HG02588 (cell line): Measurements from ENCODE around the gene KLF13.

Experiments
- ATAC-seq: cut with Tn5 transposase; IDR thresholded peaks from one replicate; pipeline ENCODE4 v1.9.1; 2021; ENCODE audit warnings: mild to moderate bottlenecking, moderate library complexity; ENCODE audit not compliant: unreplicated experiment

KLF13 gene

GRCh38 chr15:31397851-31398661, 71.4 kb downstream of the KLF13 start:
- ATAC-seq, result no peak

GRCh38 chr15:31398677-31399301, 72.2 kb downstream of the KLF13 start:
- ATAC-seq, result no peak

GRCh38 chr15:31399544-31400171, 73.0 kb downstream of the KLF13 start:
- no peak for ATAC-seq

GRCh38 chr15:31400222-31400927, 73.7 kb downstream of the KLF13 start:
- no peak for ATAC-seq

- ATAC-seq, result no peak
These were observed 74.6 kb downstream of the KLF13 start for GRCh38 chr15:31401282-31401681.

GRCh38 chr15:31402003-31402402, 75.4 kb downstream of the KLF13 start:
- no peak for ATAC-seq

- ATAC-seq, result no peak
These were observed 75.9 kb downstream of the KLF13 start for GRCh38 chr15:31402511-31403056.

GRCh38 chr15:31403096-31403495, 76.5 kb downstream of the KLF13 start:
- no peak for ATAC-seq

- no peak for ATAC-seq
These were observed 77.0 kb downstream of the KLF13 start for GRCh38 chr15:31403606-31404005.

GRCh38 chr15:31404345-31404744, 77.7 kb downstream of the KLF13 start:
- no peak for ATAC-seq

- no peak for ATAC-seq
These were observed 78.7 kb downstream of the KLF13 start for GRCh38 chr15:31405200-31405920.

GRCh38 chr15:31407376-31407775, 80.7 kb downstream of the KLF13 start:
- ATAC-seq, result no peak

GRCh38 chr15:31407851-31408250, 81.2 kb downstream of the KLF13 start:
- no peak for ATAC-seq

GRCh38 chr15:31408724-31409123, 82.1 kb downstream of the KLF13 start:
- ATAC-seq, result no peak

GRCh38 chr15:31409171-31409570, 82.5 kb downstream of the KLF13 start:
- ATAC-seq, result no peak

GRCh38 chr15:31412824-31413223, 86.2 kb downstream of the KLF13 start:
- no peak for ATAC-seq

GRCh38 chr15:31415201-31415600, 88.6 kb downstream of the KLF13 start:
- ATAC-seq, result no peak

- ATAC-seq, result no peak
These were observed 93.2 kb downstream of the KLF13 start for GRCh38 chr15:31419820-31420219.

- ATAC-seq, result no peak
These were observed 100.8 kb downstream of the KLF13 start for GRCh38 chr15:31427411-31427810.
